ENCODE results near the gene TMOD4. TPM values are rescaled to one million over a fixed set of nuclear protein-coding genes. Genes with fewer than 3 reads are reported as not detected.

Gene TMOD4
- total RNA-seq, 2 donors from 2014 or later: 3.0 TPM; not detected in 1

DNA sequence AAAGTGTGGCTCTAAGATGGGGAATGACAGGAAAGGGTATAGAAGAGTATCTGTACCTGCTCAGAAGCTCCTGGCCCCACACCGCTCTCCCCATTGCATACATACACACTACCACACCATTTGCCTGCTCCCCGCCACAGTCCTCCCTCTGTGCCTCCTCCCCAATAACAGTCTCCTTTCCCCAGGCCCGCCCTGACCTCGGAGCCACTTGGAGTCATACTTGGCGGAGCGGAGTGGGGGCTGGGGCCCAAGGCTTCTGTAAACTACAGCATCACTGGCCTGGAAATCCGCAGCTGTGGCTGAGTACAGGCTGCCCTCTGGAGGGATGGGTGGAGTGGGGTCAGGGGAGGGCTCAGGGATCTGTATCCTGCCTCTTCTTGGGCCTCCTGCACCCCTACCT is 38.0 kb downstream of the TMOD4 start:
- peaks cover 0 to 2% of the 10 kb centered on the region in 2 donors for H3K27me3 ChIP-seq
- ATAC-seq: no peak
- DNase-seq: no peak
- H3K4me1 ChIP-seq: peaks cover under 1% of the 10 kb centered on the region
- TF ChIP-seq, protein P1, sequence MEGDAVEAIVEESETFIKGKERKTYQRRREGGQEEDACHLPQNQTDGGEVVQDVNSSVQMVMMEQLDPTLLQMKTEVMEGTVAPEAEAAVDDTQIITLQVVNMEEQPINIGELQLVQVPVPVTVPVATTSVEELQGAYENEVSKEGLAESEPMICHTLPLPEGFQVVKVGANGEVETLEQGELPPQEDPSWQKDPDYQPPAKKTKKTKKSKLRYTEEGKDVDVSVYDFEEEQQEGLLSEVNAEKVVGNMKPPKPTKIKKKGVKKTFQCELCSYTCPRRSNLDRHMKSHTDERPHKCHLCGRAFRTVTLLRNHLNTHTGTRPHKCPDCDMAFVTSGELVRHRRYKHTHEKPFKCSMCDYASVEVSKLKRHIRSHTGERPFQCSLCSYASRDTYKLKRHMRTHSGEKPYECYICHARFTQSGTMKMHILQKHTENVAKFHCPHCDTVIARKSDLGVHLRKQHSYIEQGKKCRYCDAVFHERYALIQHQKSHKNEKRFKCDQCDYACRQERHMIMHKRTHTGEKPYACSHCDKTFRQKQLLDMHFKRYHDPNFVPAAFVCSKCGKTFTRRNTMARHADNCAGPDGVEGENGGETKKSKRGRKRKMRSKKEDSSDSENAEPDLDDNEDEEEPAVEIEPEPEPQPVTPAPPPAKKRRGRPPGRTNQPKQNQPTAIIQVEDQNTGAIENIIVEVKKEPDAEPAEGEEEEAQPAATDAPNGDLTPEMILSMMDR (IDR thresholded peaks at IDR 0.05): no peak
- TF ChIP-seq POLR2A (IDR thresholded peaks at IDR 0.05): no peak
- no peaks in the 10 kb centered on the region for H3K9me3 ChIP-seq
- no peaks in the 10 kb centered on the region for H3K36me3 ChIP-seq (replicated peaks in 1 of 2; ENCODE audit: insufficient read depth in 1 of 2, low read depth in 2 of 2)
- no peak overlapping the region for H3K4me3 ChIP-seq
- intact Hi-C loops (cut with DNase I): no loop called here
- no peak overlapping the region for H3K27ac ChIP-seq
- 88 to 97% methylated on average over 6 to 7 of the region's 7 CpGs for WGBS, 2 donors

DNA sequence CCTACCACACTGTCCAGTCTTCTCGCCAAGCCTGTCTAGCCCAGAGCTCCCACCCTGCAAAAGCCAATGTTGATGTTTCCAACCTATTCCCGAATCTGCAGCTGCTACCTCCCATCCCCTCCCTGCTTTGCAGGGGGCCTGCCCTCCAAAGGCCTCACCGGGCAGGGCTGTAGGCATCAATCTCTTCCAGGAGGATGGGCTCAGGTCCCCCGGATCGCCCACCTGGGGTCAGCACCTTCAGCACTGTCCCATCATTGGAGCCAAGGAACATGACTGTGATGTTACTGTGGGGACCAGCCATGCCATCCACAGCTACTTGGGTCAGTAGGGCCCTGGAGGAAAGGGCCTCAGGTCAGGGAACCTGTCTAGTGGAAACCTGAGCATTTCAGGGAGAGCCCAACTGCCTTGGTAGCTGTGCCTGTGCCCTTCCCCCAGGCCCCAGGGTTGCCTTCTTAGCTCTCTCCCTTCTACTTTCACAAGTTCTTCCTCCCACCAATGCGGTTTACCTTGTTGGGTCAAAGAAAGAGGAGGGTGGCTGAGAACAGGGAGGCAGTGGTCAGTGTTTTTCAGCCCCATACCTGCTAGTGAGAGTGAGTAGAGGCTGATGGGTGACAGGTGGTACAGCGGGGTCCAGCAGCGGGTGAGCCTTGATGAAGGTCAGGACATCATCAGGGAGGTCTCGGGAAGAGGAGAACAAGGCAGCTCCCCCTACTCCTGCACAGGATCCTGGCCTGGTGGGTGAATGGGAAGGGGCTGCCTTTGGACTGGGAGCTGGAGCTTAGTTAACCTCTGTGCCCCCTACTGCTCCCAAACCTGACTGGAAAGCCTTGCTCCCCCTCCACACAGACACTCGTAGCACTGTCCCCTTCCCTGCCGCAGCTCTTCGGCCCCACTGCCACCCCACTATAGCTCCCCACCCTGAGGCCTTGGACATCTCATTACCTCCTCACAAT is 40.1 kb downstream of the TMOD4 start:
- Histone ChIP-seq H3K4me3 (no peak overlapping the region), H3K27me3 (peaks cover 0 to 22% of the 10 kb centered on the region in 2 donors), H3K36me3 (replicated peaks in 1 of 2; ENCODE audit: insufficient read depth in 1 of 2, low read depth in 2 of 2) (no peaks in the 10 kb centered on the region), H3K4me1 (peaks cover 17% of the 10 kb centered on the region), H3K27ac (no peak overlapping the region), H3K9me3 (no peaks in the 10 kb centered on the region)
- ATAC-seq (no peak), DNase-seq (no peak)
- intact Hi-C loops (cut with DNase I): no loop called here
- WGBS, 2 donors: 85 to 87% methylated on average over 12 of the region's 12 CpGs
- no peak for TF ChIP-seq POLR2A (IDR thresholded peaks at IDR 0.05)
- TF ChIP-seq, protein P1 (IDR thresholded peaks at IDR 0.05): no peak

DNA sequence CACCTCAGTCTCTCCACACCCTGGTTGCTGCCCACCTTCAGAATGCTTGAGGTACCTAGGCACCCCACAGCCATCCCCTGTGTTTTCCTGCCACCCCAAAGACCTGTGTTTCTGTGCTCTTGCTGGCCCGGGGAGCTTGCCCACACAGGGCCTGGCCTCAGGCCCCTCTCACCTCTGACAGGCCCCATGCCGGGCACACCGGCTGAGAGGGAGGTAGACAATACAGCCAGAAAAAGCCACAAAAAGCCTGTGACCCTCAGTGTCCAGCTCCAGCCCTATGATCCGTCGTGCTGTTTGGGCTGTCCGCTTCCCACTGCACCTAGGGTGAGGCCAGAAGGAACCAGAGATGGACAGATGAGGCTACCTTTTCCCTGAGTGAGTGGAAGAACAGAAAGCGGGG is 40.8 kb downstream of the TMOD4 start:
- peaks cover 0 to 23% of the 10 kb centered on the region in 2 donors for H3K27me3 ChIP-seq
- ATAC-seq (no peak), DNase-seq (no peak)
- TF ChIP-seq POLR2A (IDR thresholded peaks at IDR 0.05): no peak
- TF ChIP-seq, protein P1 (IDR thresholded peaks at IDR 0.05): no peak
- no peak overlapping the region for H3K27ac ChIP-seq
- H3K4me1 ChIP-seq: peaks cover 17% of the 10 kb centered on the region
- no peaks in the 10 kb centered on the region for H3K36me3 ChIP-seq (replicated peaks in 1 of 2; ENCODE audit: insufficient read depth in 1 of 2, low read depth in 2 of 2)
- H3K4me3 ChIP-seq: no peak overlapping the region
- 91 to 95% methylated on average over 3 to 7 of the region's 7 CpGs for WGBS, 2 donors
- H3K9me3 ChIP-seq: no peaks in the 10 kb centered on the region
- intact Hi-C loops (cut with DNase I): no loop called here

DNA sequence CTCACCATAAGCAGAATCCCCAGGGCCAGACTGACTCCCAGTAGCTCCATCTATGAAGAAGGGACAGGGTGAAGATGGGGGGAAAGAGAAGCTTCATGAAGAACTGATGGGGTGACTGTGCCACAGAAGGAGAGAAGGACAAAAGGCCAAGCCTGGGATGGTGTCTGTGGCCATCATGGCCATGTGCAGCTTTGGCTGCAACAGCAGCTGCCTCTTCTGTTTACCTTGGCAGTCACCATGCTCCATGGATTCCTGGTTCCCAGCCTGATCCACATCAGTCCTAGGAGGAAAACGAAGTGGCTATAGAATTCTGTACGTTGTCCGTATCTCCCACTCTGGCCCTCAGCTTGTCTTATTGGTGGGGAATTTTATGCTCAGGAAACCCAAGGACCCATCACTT is 41.4 kb downstream of the TMOD4 start:
- Histone ChIP-seq H3K4me3 (no peak overlapping the region), H3K27ac (no peak overlapping the region), H3K9me3 (no peaks in the 10 kb centered on the region), H3K36me3 (replicated peaks in 1 of 2; ENCODE audit: insufficient read depth in 1 of 2, low read depth in 2 of 2) (no peaks in the 10 kb centered on the region), H3K4me1 (peaks cover 17% of the 10 kb centered on the region), H3K27me3 (peaks cover 0 to 23% of the 10 kb centered on the region in 2 donors)
- intact Hi-C loops (cut with DNase I): no loop called here
- peak in 1 of 4 donors; percentile 39 for DNase-seq
- WGBS, 2 donors: 45 to 59% methylated on average over 3 of the region's 3 CpGs
- TF ChIP-seq, protein P1 (IDR thresholded peaks at IDR 0.05): no peak
- TF ChIP-seq POLR2A (IDR thresholded peaks at IDR 0.05): no peak
- no peak for ATAC-seq

Data from body of pancreas (tissue), 4 donors.